C4-2B (cell line): ENCODE results near the gene PRH2.

ENCODE experiments used
- H3K27ac ChIP-seq: fragments of 450-650 bp; 2 replicates; pipeline ENCODE4 v1.5.1; 2017
- ZFX ChIP-seq: fragments of 450-650 bp; IDR thresholded peaks from 2 replicates; pipeline ENCODE4 v1.6.1; 2017
- TF ChIP-seq, protein P1 (sequence below): fragments of 450-650 bp; conservative IDR thresholded peaks from 2 replicates; pipeline ENCODE4 v1.5.1; 2017; ENCODE audit warnings: mild to moderate bottlenecking

PRH2 gene

DNA sequence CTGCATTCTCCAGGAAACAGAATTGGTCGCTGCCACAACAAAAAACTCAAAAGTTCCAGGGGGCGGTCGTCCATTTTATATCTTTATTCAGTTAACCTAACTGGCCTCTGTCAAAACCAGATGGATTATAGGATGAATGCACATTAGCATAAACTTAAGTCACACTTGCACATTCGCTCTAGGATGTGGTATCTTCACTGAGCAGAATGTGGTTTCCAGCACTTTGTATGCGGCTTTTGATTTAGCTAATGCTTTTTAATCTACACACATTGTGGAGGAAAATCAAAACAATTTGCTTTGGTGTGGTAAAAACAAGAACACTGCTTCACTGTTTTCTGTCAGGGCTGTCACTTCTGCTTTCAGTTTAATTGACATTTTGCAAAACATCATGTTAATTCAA lies 53.2 kb downstream of the PRH2 start:
- no peak overlapping the region for H3K27ac ChIP-seq
- TF ChIP-seq ZFX: no peak
- TF ChIP-seq, protein P1, sequence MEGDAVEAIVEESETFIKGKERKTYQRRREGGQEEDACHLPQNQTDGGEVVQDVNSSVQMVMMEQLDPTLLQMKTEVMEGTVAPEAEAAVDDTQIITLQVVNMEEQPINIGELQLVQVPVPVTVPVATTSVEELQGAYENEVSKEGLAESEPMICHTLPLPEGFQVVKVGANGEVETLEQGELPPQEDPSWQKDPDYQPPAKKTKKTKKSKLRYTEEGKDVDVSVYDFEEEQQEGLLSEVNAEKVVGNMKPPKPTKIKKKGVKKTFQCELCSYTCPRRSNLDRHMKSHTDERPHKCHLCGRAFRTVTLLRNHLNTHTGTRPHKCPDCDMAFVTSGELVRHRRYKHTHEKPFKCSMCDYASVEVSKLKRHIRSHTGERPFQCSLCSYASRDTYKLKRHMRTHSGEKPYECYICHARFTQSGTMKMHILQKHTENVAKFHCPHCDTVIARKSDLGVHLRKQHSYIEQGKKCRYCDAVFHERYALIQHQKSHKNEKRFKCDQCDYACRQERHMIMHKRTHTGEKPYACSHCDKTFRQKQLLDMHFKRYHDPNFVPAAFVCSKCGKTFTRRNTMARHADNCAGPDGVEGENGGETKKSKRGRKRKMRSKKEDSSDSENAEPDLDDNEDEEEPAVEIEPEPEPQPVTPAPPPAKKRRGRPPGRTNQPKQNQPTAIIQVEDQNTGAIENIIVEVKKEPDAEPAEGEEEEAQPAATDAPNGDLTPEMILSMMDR: no peak
